IMR-90 (cell line): ENCODE data around the gene GAL3ST3.

Experiments
- CTCF ChIP-seq: conservative IDR thresholded peaks from 2 replicates; pipeline ENCODE4 v1.5.1; 2012; ENCODE audit warnings: mild to moderate bottlenecking, low read depth, low read length, improper control_type of control experiment
- FOS ChIP-seq: fragments of 150-350 bp; IDR thresholded peaks from 2 replicates; pipeline ENCODE4 v1.6.1; 2016; ENCODE audit warnings: low read depth, low read length
- NFE2L2 ChIP-seq: fragments of 150-350 bp; IDR thresholded peaks from 2 replicates; pipeline ENCODE4 v1.6.1; 2016; ENCODE audit warnings: low read depth, mild to moderate bottlenecking, low read length
- POLR2A ChIP-seq: IDR thresholded peaks from 2 replicates; pipeline ENCODE4 v1.6.1; 2012; ENCODE audit warnings: mild to moderate bottlenecking, low read depth, low read length
- RAD21 ChIP-seq: IDR thresholded peaks from 2 replicates; pipeline ENCODE4 v1.6.1; 2012; ENCODE audit warnings: low read length, improper control_type of control experiment
- USF2 ChIP-seq: fragments of 150-350 bp; IDR thresholded peaks from 2 replicates; pipeline ENCODE4 v1.6.1; 2017; ENCODE audit warnings: mild to moderate bottlenecking, antibody characterized with exemption, low read length, low read depth

- no peak for TF ChIP-seq CTCF
- no peak for TF ChIP-seq NFE2L2
- TF ChIP-seq RAD21, result no peak
- no peak for TF ChIP-seq USF2
- no peak for TF ChIP-seq POLR2A
- no peak for TF ChIP-seq FOS
These were observed 41.7 kb downstream of the GAL3ST3 start for GRCh38 chr11:66007201-66007634.
